ENCODE data around the gene ARHGAP15.

DNA sequence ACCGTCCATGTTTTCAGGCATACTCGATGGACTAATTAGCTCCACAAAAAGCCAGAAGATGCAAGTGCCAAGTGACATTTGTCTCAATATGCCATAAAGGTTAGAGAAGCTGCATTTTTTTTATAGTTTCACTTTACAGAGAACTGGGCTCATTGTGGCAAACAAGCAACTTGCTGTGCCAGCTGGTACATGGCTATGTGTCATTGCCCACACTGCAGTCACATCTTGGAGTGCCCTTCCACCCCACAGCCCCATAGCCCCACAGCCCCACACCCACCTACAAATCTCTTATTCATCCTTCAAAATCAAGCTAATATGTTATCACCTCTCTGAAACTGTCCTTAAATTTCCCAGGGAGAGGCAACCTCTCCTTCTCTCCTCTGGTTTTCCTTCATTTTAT lies 451.9 kb downstream of the ARHGAP15 start:
- TF ChIP-seq POLR2A (IDR thresholded peaks at IDR 0.05) (no peak), CTCF (IDR thresholded peaks at IDR 0.05) (no peak)
